Suppressor macrophage (primary cell): ENCODE data around the gene RNF39.
"Not testable (repeated sequence)": the region's sequence is repeated elsewhere in the genome, so short reads cannot be mapped to it uniquely, and the experiment has no call there.

ENCODE experiments used
- DNase-seq, 4 experiments: peaks; one replicate each; pipeline ENCODE4 v3.0.0-alpha.2; 2020 to 2022
- total RNA-seq, 17 experiments: gene quantifications; one replicate each; lab custom pipeline; 2026; ENCODE audit warnings: mixed read lengths in 6 of 17, inconsistent platforms in 3 of 17; lab: John Stamatoyannopoulos, UW

Gene RNF39
- total RNA-seq, result 0 to 1.2 (median 0) reads per million in 17 experiments

GRCh38 chr6:30075094-30075789, at the start of gene RNF39:
TSS of gene RNF39 (minus strand) at chr6:30075769. CDS start at chr6:30075585, 184 bp downstream.
- DNase-seq, result no peak

GRCh38 chr6:30122515-30122914, 46.9 kb upstream of the RNF39 start:
- peak in 3 of 4 experiments; percentile 21 to 44 (median 27) for DNase-seq

- DNase-seq, result no peak
Observed at GRCh38 chr6:30121446-30122366, 46.1 kb upstream of the RNF39 start.

GRCh38 chr6:30118691-30119090, 43.1 kb upstream of the RNF39 start:
- not testable (repeated sequence) for DNase-seq

- DNase-seq, result no peak
Observed at GRCh38 chr6:30116724-30117123, 41.2 kb upstream of the RNF39 start.

GRCh38 chr6:30113841-30114240, 38.3 kb upstream of the RNF39 start:
- no peak for DNase-seq

- peak in 3 of 4 experiments; percentile 45 to 62 (median 56) for DNase-seq
Observed at GRCh38 chr6:30113003-30113759, 37.6 kb upstream of the RNF39 start, which contains the start of gene TRIM31. TSS of gene TRIM31 (minus strand) at chr6:30113090. CDS start at chr6:30112805, 285 bp downstream.

- peak in 3 of 4 experiments; percentile 57 to 65 (median 60) for DNase-seq
Observed at GRCh38 chr6:30112402-30112994, 36.9 kb upstream of the RNF39 start.

- DNase-seq, result no peak
Observed at GRCh38 chr6:30111266-30111856, 35.8 kb upstream of the RNF39 start.

GRCh38 chr6:30104661-30105060, 29.1 kb upstream of the RNF39 start:
- no peak for DNase-seq

- DNase-seq, result no peak
Observed at GRCh38 chr6:30103872-30104179, 28.3 kb upstream of the RNF39 start.

- DNase-seq, result peak; percentile 90 to 94 (median 90)
Observed at GRCh38 chr6:30102970-30103871, 27.7 kb upstream of the RNF39 start.

GRCh38 chr6:30102414-30102969, 26.9 kb upstream of the RNF39 start:
- peak; percentile 78 to 88 (median 83) for DNase-seq

GRCh38 chr6:30101444-30102413, 26.2 kb upstream of the RNF39 start:
- peak; percentile 91 to 96 (median 94) for DNase-seq

- DNase-seq, result peak in 3 of 4 experiments; percentile 34 to 57 (median 48)
Observed at GRCh38 chr6:30100585-30101443, 25.2 kb upstream of the RNF39 start.

- no peak for DNase-seq
Observed at GRCh38 chr6:30100154-30100553, 24.6 kb upstream of the RNF39 start.

GRCh38 chr6:30097902-30098768, 22.6 kb upstream of the RNF39 start:
- no peak for DNase-seq
